ENCODE measurements around the gene CSMD2.

GRCh38 chr1:33515607-33516006, 649.4 kb downstream of the CSMD2 start:
- TF ChIP-seq, protein P1, sequence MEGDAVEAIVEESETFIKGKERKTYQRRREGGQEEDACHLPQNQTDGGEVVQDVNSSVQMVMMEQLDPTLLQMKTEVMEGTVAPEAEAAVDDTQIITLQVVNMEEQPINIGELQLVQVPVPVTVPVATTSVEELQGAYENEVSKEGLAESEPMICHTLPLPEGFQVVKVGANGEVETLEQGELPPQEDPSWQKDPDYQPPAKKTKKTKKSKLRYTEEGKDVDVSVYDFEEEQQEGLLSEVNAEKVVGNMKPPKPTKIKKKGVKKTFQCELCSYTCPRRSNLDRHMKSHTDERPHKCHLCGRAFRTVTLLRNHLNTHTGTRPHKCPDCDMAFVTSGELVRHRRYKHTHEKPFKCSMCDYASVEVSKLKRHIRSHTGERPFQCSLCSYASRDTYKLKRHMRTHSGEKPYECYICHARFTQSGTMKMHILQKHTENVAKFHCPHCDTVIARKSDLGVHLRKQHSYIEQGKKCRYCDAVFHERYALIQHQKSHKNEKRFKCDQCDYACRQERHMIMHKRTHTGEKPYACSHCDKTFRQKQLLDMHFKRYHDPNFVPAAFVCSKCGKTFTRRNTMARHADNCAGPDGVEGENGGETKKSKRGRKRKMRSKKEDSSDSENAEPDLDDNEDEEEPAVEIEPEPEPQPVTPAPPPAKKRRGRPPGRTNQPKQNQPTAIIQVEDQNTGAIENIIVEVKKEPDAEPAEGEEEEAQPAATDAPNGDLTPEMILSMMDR (conservative IDR thresholded peaks at IDR 0.05; ENCODE audit: low read depth, low read length) = no peak
- TF ChIP-seq EZH2 (IDR thresholded peaks at IDR 0.05; ENCODE audit: borderline replicate concordance, low read depth, low read length, poor library complexity, severe bottlenecking) = no peak
